ENCODE measurements around the gene FBXO31. TPM values are rescaled to one million over a fixed set of nuclear protein-coding genes. Genes with fewer than 3 reads are reported as not detected.

Gene FBXO31
- total RNA-seq, 2 experiments from 2014 or later: 35.7 to 38.9 TPM

DNA sequence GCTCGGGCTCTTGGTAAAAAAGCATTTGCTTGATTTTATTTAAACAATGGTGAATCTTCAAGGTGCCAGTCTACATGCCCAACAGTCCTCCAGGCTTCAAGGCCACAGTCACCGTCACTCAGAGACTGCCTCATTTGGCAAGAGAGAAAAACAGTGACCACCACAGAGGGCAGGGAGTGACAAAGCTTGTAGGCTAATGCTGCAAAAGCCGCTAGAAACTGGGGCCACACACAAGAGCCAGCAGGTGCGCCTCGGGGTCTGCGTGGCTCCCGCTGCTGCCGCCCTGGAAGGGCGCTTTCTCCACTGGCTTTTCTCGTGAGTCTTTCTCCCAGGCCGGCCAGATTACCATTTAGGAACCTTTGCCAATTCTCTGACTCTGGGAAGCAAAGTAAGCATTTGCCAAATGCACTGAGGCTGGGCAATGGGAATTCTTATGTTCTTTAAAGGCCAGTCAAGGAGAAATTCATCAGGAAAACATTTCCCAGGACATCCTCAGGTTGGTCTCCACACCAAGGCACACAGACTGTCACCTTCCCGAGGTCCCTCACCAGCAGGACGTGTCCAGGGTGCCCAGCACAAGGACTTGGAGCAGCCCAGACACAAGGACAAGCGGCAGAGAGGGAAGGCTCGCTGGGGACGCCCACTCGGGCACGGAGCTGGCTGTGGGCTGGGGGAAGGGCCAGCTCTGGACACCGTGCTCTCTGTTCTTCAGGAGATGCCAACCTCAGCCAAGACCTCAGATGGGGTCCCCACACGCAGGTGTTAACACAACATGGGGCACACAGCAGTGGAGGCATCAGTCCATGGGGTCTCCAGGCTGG, 53.9 kb downstream of the FBXO31 start:
- H3K27ac ChIP-seq (ENCODE audit: low read depth in 1 of 2, low read length in 2 of 2): no peak overlapping the region
- TF ChIP-seq, protein P1, sequence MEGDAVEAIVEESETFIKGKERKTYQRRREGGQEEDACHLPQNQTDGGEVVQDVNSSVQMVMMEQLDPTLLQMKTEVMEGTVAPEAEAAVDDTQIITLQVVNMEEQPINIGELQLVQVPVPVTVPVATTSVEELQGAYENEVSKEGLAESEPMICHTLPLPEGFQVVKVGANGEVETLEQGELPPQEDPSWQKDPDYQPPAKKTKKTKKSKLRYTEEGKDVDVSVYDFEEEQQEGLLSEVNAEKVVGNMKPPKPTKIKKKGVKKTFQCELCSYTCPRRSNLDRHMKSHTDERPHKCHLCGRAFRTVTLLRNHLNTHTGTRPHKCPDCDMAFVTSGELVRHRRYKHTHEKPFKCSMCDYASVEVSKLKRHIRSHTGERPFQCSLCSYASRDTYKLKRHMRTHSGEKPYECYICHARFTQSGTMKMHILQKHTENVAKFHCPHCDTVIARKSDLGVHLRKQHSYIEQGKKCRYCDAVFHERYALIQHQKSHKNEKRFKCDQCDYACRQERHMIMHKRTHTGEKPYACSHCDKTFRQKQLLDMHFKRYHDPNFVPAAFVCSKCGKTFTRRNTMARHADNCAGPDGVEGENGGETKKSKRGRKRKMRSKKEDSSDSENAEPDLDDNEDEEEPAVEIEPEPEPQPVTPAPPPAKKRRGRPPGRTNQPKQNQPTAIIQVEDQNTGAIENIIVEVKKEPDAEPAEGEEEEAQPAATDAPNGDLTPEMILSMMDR (IDR thresholded peaks at IDR 0.05): no peak
- peaks cover 5% of the 10 kb centered on the region for H3K4me1 ChIP-seq (ENCODE audit: insufficient read depth, low read length)
- Mint-ChIP-seq H3K4me1 (ENCODE audit: low read depth) (no peaks in the 10 kb centered on the region), H3K9me3 (no peaks in the 10 kb centered on the region), H3K4me3 (no peak overlapping the region), H3K36me3 (ENCODE audit: low read depth) (peaks cover 42% of the 10 kb centered on the region), H3K27me3 (no peaks in the 10 kb centered on the region), H3K27ac (no peak overlapping the region)
- peaks cover 57% of the 10 kb centered on the region for H3K36me3 ChIP-seq (ENCODE audit: insufficient read depth, low read length)
- H3K27me3 ChIP-seq (ENCODE audit: control insufficient read depth in 1 of 2, insufficient read depth in 2 of 2, low read length in 2 of 2): no peaks in the 10 kb centered on the region
- no peak for DNase-seq
- ChIA-PET POLR2A (no interaction called here), CTCF (no interaction called here)
- H3K9me3 ChIP-seq (ENCODE audit: control insufficient read depth in 1 of 2, insufficient read depth in 1 of 2, low read length in 2 of 2): no peaks in the 10 kb centered on the region
- no peak overlapping the region for H3K4me3 ChIP-seq (ENCODE audit: low read length)
- intact Hi-C loops (cut with DNase I, micrococcal nuclease): loop anchor here in 1 of 2 experiments (10.0 kb wide), 2 partner anchors 435 to 625 kb away; partner anchors contain the start of genes BANP and KLHDC4
- no peak for ATAC-seq (ENCODE audit: poor library complexity)

DNA sequence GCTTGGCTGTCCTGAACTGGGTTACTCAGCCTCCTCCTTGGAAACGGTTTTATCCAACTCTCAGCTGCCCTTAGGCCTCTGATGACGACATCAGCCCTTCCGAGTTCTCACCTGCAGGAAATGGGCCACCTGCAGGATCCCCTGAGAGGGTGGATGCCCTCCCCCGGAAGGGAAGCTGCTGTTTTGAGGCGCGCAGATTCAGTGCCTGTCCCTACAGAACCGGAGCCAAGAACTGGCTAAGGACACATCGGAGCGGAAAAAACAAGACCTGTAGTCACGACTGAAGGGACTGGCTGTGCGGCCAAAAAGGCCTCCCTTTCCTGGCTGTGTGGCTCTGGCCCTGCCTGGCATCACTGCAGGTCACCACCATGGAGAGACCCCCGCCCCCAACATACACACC, 54.7 kb downstream of the FBXO31 start:
- Histone ChIP-seq H3K36me3 (ENCODE audit: insufficient read depth, low read length) (peaks cover 49% of the 10 kb centered on the region), H3K27me3 (ENCODE audit: control insufficient read depth in 1 of 2, insufficient read depth in 2 of 2, low read length in 2 of 2) (no peaks in the 10 kb centered on the region), H3K4me3 (ENCODE audit: low read length) (no peak overlapping the region), H3K9me3 (ENCODE audit: control insufficient read depth in 1 of 2, insufficient read depth in 1 of 2, low read length in 2 of 2) (no peaks in the 10 kb centered on the region), H3K4me1 (ENCODE audit: insufficient read depth, low read length) (peaks cover 6% of the 10 kb centered on the region), H3K27ac (ENCODE audit: low read depth in 1 of 2, low read length in 2 of 2) (no peak overlapping the region)
- no peak for ATAC-seq (ENCODE audit: poor library complexity)
- intact Hi-C loops (cut with DNase I, micrococcal nuclease): loop anchor here in 1 of 2 experiments (10.0 kb wide), 2 partner anchors 436 to 626 kb away; partner anchors contain the start of genes BANP and KLHDC4
- H3K36me3 Mint-ChIP-seq (ENCODE audit: low read depth): peaks cover 37% of the 10 kb centered on the region
- DNase-seq: no peak
- TF ChIP-seq, protein P1 (IDR thresholded peaks at IDR 0.05): no peak
- ChIA-PET CTCF (no interaction called here), POLR2A (no interaction called here)
- H3K4me3 Mint-ChIP-seq: no peak overlapping the region
- H3K9me3 Mint-ChIP-seq: no peaks in the 10 kb centered on the region
- no peak overlapping the region for H3K27ac Mint-ChIP-seq
- no peaks in the 10 kb centered on the region for H3K4me1 Mint-ChIP-seq (ENCODE audit: low read depth)
- H3K27me3 Mint-ChIP-seq: no peaks in the 10 kb centered on the region

DNA sequence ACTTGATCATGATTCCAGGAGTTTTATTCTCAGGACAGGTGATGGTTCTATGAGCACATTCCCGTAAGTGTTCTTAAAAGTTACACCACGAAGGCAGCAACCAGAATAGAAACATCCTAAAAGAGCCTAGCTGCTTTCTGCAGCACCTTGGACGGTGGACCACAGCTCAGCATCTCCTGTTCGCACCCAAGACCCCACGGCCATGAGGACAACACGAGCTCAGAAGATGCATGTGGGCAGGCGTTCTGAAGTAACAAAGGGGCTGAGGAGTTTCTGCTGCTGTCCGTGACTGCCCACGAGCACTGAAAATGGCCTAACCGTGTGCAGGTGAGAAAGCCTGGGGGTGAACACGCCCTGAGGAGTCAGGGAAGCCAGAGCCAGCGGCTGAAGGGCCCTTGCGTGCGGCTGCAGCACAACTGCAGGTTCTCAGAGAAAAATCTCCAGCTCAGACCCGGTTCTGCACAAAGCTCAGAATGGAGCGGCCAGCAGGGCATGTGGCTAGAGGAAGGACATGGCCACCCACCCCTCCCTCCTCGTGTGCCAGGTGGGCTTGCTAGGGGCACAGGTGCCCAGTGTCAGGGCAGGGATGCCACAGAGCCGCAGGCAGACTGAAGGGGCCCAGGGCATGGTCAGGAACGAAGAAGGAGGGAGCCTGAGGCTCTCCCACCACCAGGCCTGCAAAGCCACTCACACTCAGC, 55.6 kb downstream of the FBXO31 start:
- Histone ChIP-seq H3K4me3 (ENCODE audit: low read length) (no peak overlapping the region), H3K4me1 (ENCODE audit: insufficient read depth, low read length) (peaks cover 6% of the 10 kb centered on the region), H3K27ac (ENCODE audit: low read depth in 1 of 2, low read length in 2 of 2) (no peak overlapping the region), H3K27me3 (ENCODE audit: control insufficient read depth in 1 of 2, insufficient read depth in 2 of 2, low read length in 2 of 2) (no peaks in the 10 kb centered on the region), H3K36me3 (ENCODE audit: insufficient read depth, low read length) (peaks cover 40% of the 10 kb centered on the region), H3K9me3 (ENCODE audit: control insufficient read depth in 1 of 2, insufficient read depth in 1 of 2, low read length in 2 of 2) (no peaks in the 10 kb centered on the region)
- Mint-ChIP-seq H3K27ac (no peak overlapping the region), H3K27me3 (no peaks in the 10 kb centered on the region), H3K36me3 (ENCODE audit: low read depth) (peaks cover 33% of the 10 kb centered on the region), H3K4me1 (ENCODE audit: low read depth) (no peaks in the 10 kb centered on the region), H3K9me3 (no peaks in the 10 kb centered on the region), H3K4me3 (no peak overlapping the region)
- TF ChIP-seq, protein P1 (IDR thresholded peaks at IDR 0.05): no peak
- ATAC-seq (ENCODE audit: poor library complexity) (no peak), DNase-seq (no peak)
- intact Hi-C loops (cut with DNase I, micrococcal nuclease): loop anchor here in 1 of 2 experiments (10.0 kb wide), 2 partner anchors 437 to 627 kb away; partner anchors contain the start of genes BANP and KLHDC4
- POLR2A ChIA-PET: no interaction called here
- CTCF ChIA-PET: no interaction called here

All from CD4-positive, alpha-beta T cell (primary cell).